ENCODE data around the gene F8. TPM values are rescaled to one million over a fixed set of nuclear protein-coding genes. Genes with fewer than 3 reads are reported as not detected.

F8 gene
- total RNA-seq, 1 experiment from 2014 or later, result 12.4 TPM

DNA sequence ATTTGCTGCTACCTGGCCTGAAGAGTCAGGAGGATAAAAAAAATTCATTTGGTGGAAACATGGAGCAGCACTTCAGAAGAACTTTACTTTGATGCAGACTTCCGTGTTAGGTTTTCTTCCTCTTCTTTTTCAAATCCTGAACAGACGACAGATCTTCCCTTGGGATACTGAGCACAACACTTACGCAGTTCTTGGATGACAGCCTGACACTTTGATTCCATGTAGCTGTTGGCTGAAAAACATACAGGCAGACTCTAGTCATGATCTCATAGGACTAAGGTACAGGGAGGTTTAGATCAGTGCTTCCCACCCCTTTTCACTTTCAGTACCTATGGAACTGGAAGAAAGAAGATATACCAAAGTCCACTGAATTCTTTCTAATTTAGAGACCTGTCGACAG, 39.2 kb upstream of the F8 start:
- CTCF ChIA-PET, result interaction anchor here (1.1 to 1.2 kb wide), 2 partner anchors 144 to 155 kb away, joined by 3 to 9 read pairs; no protein-coding TSS in a partner anchor
- no peak overlapping the region for H3K27ac ChIP-seq (ENCODE audit: low read length)
- in situ Hi-C loops (cut with HindIII; ENCODE audit: low pct_unique_long_range_greater_than_20kb, low sequenced_read_pairs), result no loop called here
- peaks cover 11% of the 10 kb centered on the region for H3K36me3 ChIP-seq (ENCODE audit: control insufficient read depth, insufficient read depth, low read length)
- ATAC-seq, result no peak
- no peak overlapping the region for H3K4me3 ChIP-seq (ENCODE audit: low read depth in 2 of 2, low read length in 2 of 2)
- no peaks in the 10 kb centered on the region for H3K9me3 ChIP-seq (ENCODE audit: control insufficient read depth, insufficient read depth, low read depth, low read length)
- peaks cover 6% of the 10 kb centered on the region for H3K4me1 ChIP-seq (ENCODE audit: control insufficient read depth, insufficient read depth, low read length)
- intact Hi-C loops (cut with micrococcal nuclease; ENCODE audit: unreplicated experiment), result no loop called here
- DNase-seq (ENCODE audit: low read depth, low spot score), result no peak
- POLR2A ChIA-PET, result no interaction called here
- no peaks in the 10 kb centered on the region for H3K27me3 ChIP-seq (ENCODE audit: control insufficient read depth, insufficient read depth, low read length)
- TF ChIP-seq SIN3A (IDR thresholded peaks at IDR 0.05; ENCODE audit: borderline replicate concordance, insufficient read depth, low read depth, low read length) (no peak), POLR2AphosphoS5 (IDR thresholded peaks at IDR 0.05; ENCODE audit: low read depth, low read length) (no peak), TCF7L2 (IDR thresholded peaks at IDR 0.05; ENCODE audit: low read depth, low read length) (no peak)
- TF ChIP-seq, protein P1, sequence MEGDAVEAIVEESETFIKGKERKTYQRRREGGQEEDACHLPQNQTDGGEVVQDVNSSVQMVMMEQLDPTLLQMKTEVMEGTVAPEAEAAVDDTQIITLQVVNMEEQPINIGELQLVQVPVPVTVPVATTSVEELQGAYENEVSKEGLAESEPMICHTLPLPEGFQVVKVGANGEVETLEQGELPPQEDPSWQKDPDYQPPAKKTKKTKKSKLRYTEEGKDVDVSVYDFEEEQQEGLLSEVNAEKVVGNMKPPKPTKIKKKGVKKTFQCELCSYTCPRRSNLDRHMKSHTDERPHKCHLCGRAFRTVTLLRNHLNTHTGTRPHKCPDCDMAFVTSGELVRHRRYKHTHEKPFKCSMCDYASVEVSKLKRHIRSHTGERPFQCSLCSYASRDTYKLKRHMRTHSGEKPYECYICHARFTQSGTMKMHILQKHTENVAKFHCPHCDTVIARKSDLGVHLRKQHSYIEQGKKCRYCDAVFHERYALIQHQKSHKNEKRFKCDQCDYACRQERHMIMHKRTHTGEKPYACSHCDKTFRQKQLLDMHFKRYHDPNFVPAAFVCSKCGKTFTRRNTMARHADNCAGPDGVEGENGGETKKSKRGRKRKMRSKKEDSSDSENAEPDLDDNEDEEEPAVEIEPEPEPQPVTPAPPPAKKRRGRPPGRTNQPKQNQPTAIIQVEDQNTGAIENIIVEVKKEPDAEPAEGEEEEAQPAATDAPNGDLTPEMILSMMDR (IDR thresholded peaks at IDR 0.05), result no peak
- TF ChIP-seq, protein P2, sequence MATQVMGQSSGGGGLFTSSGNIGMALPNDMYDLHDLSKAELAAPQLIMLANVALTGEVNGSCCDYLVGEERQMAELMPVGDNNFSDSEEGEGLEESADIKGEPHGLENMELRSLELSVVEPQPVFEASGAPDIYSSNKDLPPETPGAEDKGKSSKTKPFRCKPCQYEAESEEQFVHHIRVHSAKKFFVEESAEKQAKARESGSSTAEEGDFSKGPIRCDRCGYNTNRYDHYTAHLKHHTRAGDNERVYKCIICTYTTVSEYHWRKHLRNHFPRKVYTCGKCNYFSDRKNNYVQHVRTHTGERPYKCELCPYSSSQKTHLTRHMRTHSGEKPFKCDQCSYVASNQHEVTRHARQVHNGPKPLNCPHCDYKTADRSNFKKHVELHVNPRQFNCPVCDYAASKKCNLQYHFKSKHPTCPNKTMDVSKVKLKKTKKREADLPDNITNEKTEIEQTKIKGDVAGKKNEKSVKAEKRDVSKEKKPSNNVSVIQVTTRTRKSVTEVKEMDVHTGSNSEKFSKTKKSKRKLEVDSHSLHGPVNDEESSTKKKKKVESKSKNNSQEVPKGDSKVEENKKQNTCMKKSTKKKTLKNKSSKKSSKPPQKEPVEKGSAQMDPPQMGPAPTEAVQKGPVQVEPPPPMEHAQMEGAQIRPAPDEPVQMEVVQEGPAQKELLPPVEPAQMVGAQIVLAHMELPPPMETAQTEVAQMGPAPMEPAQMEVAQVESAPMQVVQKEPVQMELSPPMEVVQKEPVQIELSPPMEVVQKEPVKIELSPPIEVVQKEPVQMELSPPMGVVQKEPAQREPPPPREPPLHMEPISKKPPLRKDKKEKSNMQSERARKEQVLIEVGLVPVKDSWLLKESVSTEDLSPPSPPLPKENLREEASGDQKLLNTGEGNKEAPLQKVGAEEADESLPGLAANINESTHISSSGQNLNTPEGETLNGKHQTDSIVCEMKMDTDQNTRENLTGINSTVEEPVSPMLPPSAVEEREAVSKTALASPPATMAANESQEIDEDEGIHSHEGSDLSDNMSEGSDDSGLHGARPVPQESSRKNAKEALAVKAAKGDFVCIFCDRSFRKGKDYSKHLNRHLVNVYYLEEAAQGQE (IDR thresholded peaks at IDR 0.05; ENCODE audit: insufficient read depth in 1 of 2, low read depth in 2 of 2, low read length in 1 of 2), result no peak
- BruUV-seq (replicated peaks), result no TSS peak

DNA sequence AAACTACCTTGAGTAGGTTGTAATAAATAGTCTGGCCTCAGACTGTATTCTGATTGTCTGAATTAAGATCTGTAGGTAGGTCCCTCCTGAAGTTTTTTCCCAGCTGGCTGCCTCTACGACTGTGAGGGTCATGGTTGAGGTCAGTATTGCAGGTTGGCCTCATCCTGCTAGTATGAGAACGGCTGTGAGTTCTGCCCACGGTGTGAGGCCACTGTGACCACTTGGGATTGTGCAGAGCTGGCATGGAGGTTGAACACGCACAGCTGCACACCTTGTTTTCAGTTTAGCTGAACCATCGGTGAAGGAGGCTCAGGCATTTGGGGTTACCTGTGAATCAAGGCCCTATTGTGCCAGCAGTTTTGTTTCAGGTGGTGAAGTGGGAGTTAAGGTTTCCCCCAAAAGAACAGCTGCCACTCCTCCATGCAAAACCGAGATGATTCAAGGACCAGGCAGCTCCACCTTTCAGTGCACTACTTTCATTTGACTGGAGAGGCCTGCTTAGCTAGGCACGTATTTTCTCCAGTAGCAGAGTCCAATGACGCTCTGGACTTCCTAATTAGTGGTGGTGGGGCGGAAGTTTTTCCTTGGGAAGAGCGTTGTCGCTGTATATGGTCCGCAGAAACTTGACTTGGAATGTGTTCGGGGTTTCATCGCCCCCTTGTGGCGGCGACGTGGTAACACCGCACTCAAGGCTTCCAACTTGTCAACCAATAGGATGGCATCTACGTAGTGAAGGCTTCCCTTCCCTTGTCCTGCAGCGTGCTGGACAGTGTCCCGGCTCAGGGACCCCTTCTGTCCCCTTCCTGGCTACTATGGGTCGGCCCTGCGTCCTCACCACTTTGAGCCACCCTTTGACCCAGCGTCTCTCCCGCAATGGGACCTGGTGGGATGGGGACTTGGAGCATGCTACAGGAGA, 34.6 kb upstream of the F8 start:
- no peaks in the 10 kb centered on the region for H3K9me3 ChIP-seq (ENCODE audit: control insufficient read depth, insufficient read depth, low read depth, low read length)
- ChIA-PET POLR2A (interaction anchor here (0.9 kb wide), 1 partner anchor 31 kb away, joined by 15 read pairs; the partner anchor contains the start of gene FUNDC2), CTCF (interaction anchor here (0.9 to 2.5 kb wide), 2 partner anchors 69 to 139 kb away, joined by 5 to 12 read pairs; no protein-coding TSS in a partner anchor)
- no peak for DNase-seq (ENCODE audit: low read depth, low spot score)
- H3K4me3 ChIP-seq (ENCODE audit: low read depth in 2 of 2, low read length in 2 of 2), result peak overlapping the region; percentile 15 to 49
- H3K27ac ChIP-seq (ENCODE audit: low read length), result 0 out of 2 replicates have a peak overlapping the region, but pooled peaks have one; percentile 29
- no TSS peak for BruUV-seq (replicated peaks)
- no peak for TF ChIP-seq SIN3A (IDR thresholded peaks at IDR 0.05; ENCODE audit: borderline replicate concordance, insufficient read depth, low read depth, low read length)
- TF ChIP-seq, protein P2 (IDR thresholded peaks at IDR 0.05; ENCODE audit: insufficient read depth in 1 of 2, low read depth in 2 of 2, low read length in 1 of 2), result peak; percentile 56 to 79
- TF ChIP-seq POLR2AphosphoS5 (IDR thresholded peaks at IDR 0.05; ENCODE audit: low read depth, low read length), result no peak
- TF ChIP-seq, protein P1 (IDR thresholded peaks at IDR 0.05), result peak; percentile 87
- peaks cover 7% of the 10 kb centered on the region for H3K4me1 ChIP-seq (ENCODE audit: control insufficient read depth, insufficient read depth, low read length)
- H3K36me3 ChIP-seq (ENCODE audit: control insufficient read depth, insufficient read depth, low read length), result peaks cover 5% of the 10 kb centered on the region; the same call in 1 of the 2 replicates
- intact Hi-C loops (cut with micrococcal nuclease; ENCODE audit: unreplicated experiment) (loop anchor here (2.0 kb wide), 2 partner anchors 70 to 138 kb away; no protein-coding TSS in a partner anchor), in situ Hi-C loops (cut with HindIII; ENCODE audit: low pct_unique_long_range_greater_than_20kb, low sequenced_read_pairs) (no loop called here)
- no peaks in the 10 kb centered on the region for H3K27me3 ChIP-seq (ENCODE audit: control insufficient read depth, insufficient read depth, low read length)
- peak; percentile 97 for ATAC-seq
